GM18873 (cell line): ENCODE measurements around the gene NUP50.

Experiments used
- ATAC-seq: cut with Tn5 transposase; IDR thresholded peaks from one replicate; pipeline ENCODE4 v1.9.1; 2021; ENCODE audit warnings: mild to moderate bottlenecking, moderate library complexity, moderate number of reproducible peaks; ENCODE audit not compliant: unreplicated experiment, low FRiP score

NUP50 gene, protein sequence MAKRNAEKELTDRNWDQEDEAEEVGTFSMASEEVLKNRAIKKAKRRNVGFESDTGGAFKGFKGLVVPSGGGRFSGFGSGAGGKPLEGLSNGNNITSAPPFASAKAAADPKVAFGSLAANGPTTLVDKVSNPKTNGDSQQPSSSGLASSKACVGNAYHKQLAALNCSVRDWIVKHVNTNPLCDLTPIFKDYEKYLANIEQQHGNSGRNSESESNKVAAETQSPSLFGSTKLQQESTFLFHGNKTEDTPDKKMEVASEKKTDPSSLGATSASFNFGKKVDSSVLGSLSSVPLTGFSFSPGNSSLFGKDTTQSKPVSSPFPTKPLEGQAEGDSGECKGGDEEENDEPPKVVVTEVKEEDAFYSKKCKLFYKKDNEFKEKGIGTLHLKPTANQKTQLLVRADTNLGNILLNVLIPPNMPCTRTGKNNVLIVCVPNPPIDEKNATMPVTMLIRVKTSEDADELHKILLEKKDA

GRCh38 chr22:45163451-45164269 is at the start of gene NUP50:
NUP50 (plus strand) TSS chr22:45163925; CDS start chr22:45168178, 4,253 bp downstream.
- peak; percentile 68 for ATAC-seq

DNA sequence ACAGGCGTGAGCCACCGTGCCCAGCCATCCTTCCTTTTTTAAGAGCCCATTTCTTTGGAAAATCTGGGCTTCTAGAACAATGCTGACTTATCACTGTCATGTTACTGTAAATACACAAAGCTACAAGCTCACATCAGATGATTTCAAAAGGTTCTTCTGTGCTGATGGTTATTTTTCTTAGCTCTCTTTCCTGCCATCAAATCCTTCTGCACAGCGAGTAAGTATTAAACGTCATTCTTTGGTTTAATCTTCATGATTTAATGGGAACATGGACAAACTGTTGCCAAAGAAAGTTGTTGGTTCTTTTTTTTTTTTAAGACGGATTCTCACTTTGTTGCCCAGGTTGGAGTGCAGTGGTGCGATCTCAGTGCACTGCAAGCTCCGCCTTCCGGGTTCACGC is 43.3 kb upstream of the NUP50 start:
- ATAC-seq: no peak

GRCh38 chr22:45120931-45121330 is 42.8 kb upstream of the NUP50 start:
- ATAC-seq: no peak

DNA sequence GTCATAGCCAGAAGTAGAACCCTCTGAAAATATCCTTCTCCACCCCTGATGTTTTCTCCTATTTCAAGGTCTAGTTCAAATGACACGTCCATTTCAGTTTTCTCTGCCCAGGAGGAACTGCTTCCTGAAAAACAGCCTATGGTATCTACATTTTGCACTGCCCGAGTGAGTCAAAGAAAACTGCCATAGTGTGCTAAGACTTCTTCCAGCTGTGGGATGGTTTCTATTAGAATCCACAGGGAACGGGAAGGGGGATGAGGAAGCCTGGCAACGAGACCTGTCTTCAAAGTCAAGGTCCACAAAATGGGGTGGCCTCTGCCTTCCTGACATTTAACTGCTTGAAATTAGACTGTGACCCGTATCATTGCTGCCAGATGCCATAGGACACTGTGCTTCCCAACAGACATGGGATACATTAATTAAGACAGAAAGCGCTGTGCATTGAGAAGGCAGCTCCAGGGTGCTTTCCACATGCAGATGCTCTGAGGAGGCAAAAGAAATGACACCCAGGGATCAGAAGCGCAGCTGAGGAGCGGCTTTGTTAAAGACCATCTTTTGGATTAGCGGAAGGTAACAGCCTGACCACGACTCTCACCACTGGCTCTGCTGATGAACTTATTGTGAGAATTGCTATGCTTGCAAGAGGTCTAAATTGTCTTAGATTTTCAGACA is 39.4 kb upstream of the NUP50 start:
- ATAC-seq: no peak

- ATAC-seq: no peak
These were observed 38.5 kb upstream of the NUP50 start for GRCh38 chr22:45125188-45125587.

DNA sequence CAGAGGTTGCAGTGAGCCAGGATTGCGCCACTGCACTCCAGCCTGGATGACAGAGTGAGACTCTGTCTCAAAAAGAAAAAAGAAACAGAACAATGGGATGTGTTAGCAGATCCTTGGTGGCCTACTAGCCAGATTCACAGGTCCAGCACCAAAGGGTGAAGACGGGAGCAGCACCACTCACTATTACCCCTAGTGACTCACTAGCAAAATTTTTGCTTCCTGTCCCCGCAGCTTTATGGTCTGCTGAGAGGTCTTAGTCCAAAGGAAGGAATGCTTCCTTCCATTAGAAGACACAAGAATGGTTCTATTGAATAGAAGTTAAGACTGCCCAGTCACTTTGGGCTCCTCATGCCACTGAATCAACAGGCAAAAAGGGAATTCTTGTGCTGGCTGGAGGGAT is 35.9 kb upstream of the NUP50 start:
- ATAC-seq: no peak

DNA sequence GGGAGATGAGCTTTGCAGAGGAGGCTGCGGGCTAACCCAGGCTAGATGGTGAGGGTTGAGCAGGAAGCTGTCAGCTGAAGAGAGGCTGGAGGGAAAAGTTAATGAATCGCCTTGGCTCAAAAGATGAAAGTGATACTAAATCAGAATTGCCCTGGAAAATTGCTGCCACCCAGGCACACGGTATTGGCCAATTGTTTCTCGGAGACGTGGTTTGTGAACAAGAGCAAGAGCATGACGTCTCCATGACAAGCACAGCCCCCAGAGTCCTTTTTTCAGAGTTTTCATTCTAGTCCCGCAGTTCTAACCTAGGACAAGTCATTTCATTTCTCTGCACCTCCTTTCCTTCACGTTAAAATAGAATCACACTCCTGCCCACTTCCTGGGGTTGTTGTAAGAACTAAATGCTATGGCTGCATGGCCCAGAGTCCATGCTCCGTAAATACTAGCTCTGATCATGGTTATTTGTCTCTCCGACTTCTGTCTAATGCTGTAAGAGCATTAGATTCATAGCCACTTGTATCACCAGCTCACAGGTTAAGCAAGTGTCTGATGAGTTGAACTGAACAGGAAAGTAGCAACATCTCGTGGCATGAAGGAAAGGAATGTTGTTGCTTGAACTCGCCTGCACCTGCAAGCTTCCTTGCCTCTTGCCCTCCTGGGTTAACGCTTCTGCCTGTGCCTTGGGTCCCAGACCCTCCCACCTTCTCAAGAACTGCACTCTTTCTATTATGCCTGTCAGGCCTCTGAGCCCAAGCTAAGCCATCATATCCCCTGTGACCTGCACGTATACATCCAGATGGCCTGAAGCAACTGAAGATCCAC is 33.8 kb upstream of the NUP50 start:
- ATAC-seq: no peak

- ATAC-seq: no peak
These were observed 32.8 kb upstream of the NUP50 start for GRCh38 chr22:45130891-45131290.

DNA sequence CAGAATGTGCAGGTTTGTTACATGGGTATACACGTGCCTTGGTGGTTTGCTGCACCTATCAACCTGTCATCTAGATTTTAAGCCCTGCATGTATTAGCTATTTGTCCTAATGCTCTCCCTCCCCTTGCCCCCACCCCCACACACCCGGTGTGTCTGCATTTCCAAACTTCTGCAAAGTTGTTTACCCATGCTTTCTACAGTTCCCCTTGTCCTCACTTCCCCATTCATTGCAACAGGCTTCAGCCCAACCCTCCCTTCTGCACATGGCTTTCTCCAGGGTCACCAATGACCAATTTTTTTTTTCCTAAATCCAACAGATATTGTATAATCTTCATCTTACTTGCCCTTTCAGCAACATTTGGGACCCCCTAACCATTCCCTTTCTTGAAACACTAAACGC is 32.0 kb upstream of the NUP50 start:
- ATAC-seq: no peak

GRCh38 chr22:45134313-45134712 is 29.4 kb upstream of the NUP50 start:
- ATAC-seq: no peak

DNA sequence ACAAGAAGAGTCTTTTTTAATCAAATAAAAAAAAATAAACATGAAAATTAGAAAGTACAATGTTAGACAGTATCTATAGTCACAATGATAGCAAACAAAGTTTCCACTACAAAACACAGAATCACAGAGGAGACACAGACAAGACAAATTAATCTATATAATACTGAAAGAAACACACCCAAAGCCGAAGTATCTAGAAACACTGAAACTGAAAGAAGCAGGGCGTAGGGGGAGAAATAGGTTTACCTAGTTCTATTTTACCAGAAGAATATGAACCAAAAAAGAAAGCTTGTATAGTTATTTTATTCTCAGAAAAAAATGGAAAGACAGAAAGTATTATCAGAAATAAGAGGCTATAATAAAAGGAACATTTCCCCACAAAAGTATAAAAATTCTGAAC is 27.1 kb upstream of the NUP50 start:
- ATAC-seq: no peak

- ATAC-seq: no peak
These were observed 24.0 kb upstream of the NUP50 start for GRCh38 chr22:45139693-45140092.

DNA sequence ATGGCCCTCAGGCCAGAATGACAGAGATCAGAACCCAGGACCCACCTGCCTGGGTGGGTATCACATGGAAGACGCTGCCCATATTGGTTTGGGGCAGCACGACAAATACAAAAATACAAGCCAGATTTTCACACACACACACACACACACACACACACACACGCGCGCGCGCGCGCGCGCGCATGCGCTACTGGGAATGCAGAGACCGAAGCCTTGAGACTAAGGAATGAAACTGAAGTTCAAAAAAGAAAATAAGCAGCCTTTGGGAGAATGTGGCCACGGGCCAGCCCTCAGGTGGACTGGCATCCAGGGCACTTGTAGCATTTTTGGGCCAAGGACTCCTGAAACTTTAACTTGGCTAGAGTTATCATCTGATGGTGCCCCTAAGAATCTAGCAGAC is 21.3 kb upstream of the NUP50 start:
- no peak for ATAC-seq

- ATAC-seq: no peak
These were observed 18.8 kb upstream of the NUP50 start for GRCh38 chr22:45144916-45145315.

- ATAC-seq: no peak
These were observed 14.1 kb upstream of the NUP50 start for GRCh38 chr22:45149671-45150070.

DNA sequence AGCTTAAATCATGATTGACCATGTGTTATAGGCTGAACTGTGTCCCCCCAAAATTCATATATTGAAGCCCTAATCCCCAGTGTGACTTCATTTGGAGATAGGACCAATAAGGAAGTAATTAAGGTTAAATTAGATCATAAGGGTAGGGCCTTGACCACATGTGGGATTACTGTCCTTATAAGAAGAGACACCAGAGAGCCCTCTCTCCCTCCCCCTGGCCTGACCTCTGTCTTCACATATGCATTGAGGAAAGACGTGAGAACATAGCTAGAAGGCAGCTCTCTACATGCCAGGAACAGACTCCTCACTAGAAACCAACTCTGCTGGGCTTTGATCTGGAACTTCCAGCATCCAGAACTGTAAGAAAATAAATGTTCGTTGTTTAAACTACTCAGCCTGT is 13.6 kb upstream of the NUP50 start:
- ATAC-seq: no peak

DNA sequence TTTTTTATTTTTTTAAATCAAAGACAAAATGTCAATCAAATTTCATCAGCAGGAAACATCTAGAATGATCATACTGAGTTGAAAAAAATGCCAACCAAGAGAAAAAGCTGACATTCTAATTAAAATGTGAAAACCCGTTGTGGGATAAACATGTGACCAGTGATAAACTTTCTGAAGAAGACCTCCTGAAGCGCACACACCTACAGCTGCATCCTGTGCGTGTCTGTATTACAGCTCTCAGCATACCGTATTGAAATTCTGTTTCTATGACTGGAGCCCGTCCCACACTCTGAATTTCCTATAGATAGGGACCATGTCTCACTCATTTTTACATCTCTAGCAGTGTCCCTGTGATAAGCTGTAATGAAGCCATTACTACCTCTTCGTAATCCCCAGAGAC is 12.2 kb upstream of the NUP50 start:
- no peak for ATAC-seq

GRCh38 chr22:45154383-45154782 is 9.3 kb upstream of the NUP50 start:
- no peak for ATAC-seq

GRCh38 chr22:45155050-45155840 is 8.5 kb upstream of the NUP50 start:
- ATAC-seq: no peak
